Breast epithelium (tissue), 4 donors: Measurements from ENCODE around the gene HABP4. TPM values are rescaled to one million over a fixed set of nuclear protein-coding genes. Genes with fewer than 3 reads are reported as not detected.

Experiments used
- DNase-seq, 2 donors: peaks; one replicate each; pipeline ENCODE4 v3.0.0-alpha.2; 2019; ENCODE audit warnings: low spot score in 2 of 2
- H3K27ac ChIP-seq, 2 donors: fragments of 200-600 bp; sonication (generic) in 1 of 2; one replicate each; pipeline ENCODE4 v1.5.1; 2016 to 2019; ENCODE audit warnings: mild to moderate bottlenecking in 1 of 2
- H3K27me3 ChIP-seq, 2 donors: fragments of 200-600 bp; sonication (generic) in 1 of 2; one replicate each; pipeline versions ENCODE4 v1.5.1 to v1.6.0; 2017 to 2019; ENCODE audit warnings: control low read depth in 1 of 2, mild to moderate bottlenecking in 1 of 2
- H3K36me3 ChIP-seq: fragments of 200-600 bp; one replicate; pipeline ENCODE4 v1.5.1; 2019
- H3K4me1 ChIP-seq, 2 donors: fragments of 200-600 bp; sonication (generic); one replicate each; pipeline ENCODE4 v1.5.1; 2016 to 2019; ENCODE audit warnings: control low read depth in 1 of 2
- H3K4me3 ChIP-seq, 3 donors: fragments of 200-600 bp; sonication (generic); 1 replicate in 2 of 3; 2 replicates in 1 of 3; pipeline ENCODE4 v1.5.1; 2016 to 2019; ENCODE audit warnings: mild to moderate bottlenecking in 3 of 3, moderate library complexity in 2 of 3
- H3K9me3 ChIP-seq, 2 donors: fragments of 200-600 bp; sonication (generic) in 1 of 2; one replicate each; pipeline ENCODE4 v1.5.1; 2016 to 2019; ENCODE audit warnings: control low read depth in 1 of 2
- CTCF ChIP-seq, 3 donors: fragments of 450-650 bp; IDR thresholded peaks; one replicate each; pipeline ENCODE4 v1.5.1; 2016 to 2017; ENCODE audit warnings: antibody characterized with exemption in 3 of 3, mild to moderate bottlenecking in 3 of 3, moderate library complexity in 3 of 3
- POLR2A ChIP-seq: fragments of 450-650 bp; IDR thresholded peaks from one replicate; pipeline ENCODE4 v1.6.1; 2016; ENCODE audit warnings: antibody characterized with exemption, mild to moderate bottlenecking, moderate library complexity
- POLR2AphosphoS5 ChIP-seq, 3 donors: sonication (generic); formaldehyde crosslinking; IDR thresholded peaks; one replicate each; pipeline ENCODE4 v1.6.1; 2017; ENCODE audit warnings: antibody characterized with exemption in 3 of 3
- intact Hi-C: fragments of 100-400 bp; cut with DNase I; formaldehyde crosslinking; loops from one replicate; pipeline ENCODE4 v1.15.1; 2023; ENCODE audit warnings: low total_unique reads
- total RNA-seq, 3 donors: library from RNA; depleted of rRNA; stranded (reverse); fragments of >200 nt; gene quantifications; one replicate each; pipeline ENCODE4 v1.1.0, GENCODE V29; 2016

Gene HABP4
- total RNA-seq, 3 donors from 2014 or later, result 9.7 to 26.6 (median 22.3) TPM

GRCh38 chr9:96461336-96461735 is 11.4 kb downstream of the HABP4 start:
- Histone ChIP-seq H3K36me3 (no peaks in the 10 kb centered on the region), H3K27me3 (no peaks in the 10 kb centered on the region), H3K9me3 (no peaks in the 10 kb centered on the region), H3K4me1 (no peaks in the 10 kb centered on the region), H3K4me3 (no peak overlapping the region), H3K27ac (no peak overlapping the region)
- no peak for TF ChIP-seq CTCF (IDR thresholded peaks at IDR 0.05)
- no peak for TF ChIP-seq POLR2AphosphoS5 (IDR thresholded peaks at IDR 0.05)
- no peak for TF ChIP-seq POLR2A
- no peak for DNase-seq
- intact Hi-C loops, result no loop called here

GRCh38 chr9:96462541-96462940 is 12.6 kb downstream of the HABP4 start:
- no peak overlapping the region for H3K4me3 ChIP-seq
- no peak for TF ChIP-seq CTCF (IDR thresholded peaks at IDR 0.05)
- TF ChIP-seq POLR2AphosphoS5 (IDR thresholded peaks at IDR 0.05), result no peak
- no peak for TF ChIP-seq POLR2A
- no peaks in the 10 kb centered on the region for H3K36me3 ChIP-seq
- H3K27ac ChIP-seq, result no peak overlapping the region
- H3K27me3 ChIP-seq, result no peaks in the 10 kb centered on the region
- no peaks in the 10 kb centered on the region for H3K4me1 ChIP-seq
- no peak for DNase-seq
- intact Hi-C loops, result no loop called here
- H3K9me3 ChIP-seq, result no peaks in the 10 kb centered on the region

- H3K27ac ChIP-seq, result no peak overlapping the region
These were observed 14.5 kb downstream of the HABP4 start for GRCh38 chr9:96464426-96464825.

GRCh38 chr9:96467784-96468183 is 17.8 kb downstream of the HABP4 start:
- Histone ChIP-seq H3K27me3 (no peaks in the 10 kb centered on the region), H3K9me3 (no peaks in the 10 kb centered on the region), H3K36me3 (no peaks in the 10 kb centered on the region), H3K27ac (no peak overlapping the region), H3K4me1 (no peaks in the 10 kb centered on the region), H3K4me3 (no peak overlapping the region)
- TF ChIP-seq CTCF (IDR thresholded peaks at IDR 0.05) (no peak), POLR2A (no peak), POLR2AphosphoS5 (IDR thresholded peaks at IDR 0.05) (no peak)
- intact Hi-C loops, result no loop called here
- no peak for DNase-seq

More at GRCh38 chr9:96464426-96464825, 14.5 kb downstream of the HABP4 start:
- H3K9me3 ChIP-seq, result no peaks in the 10 kb centered on the region
- H3K4me3 ChIP-seq, result no peak overlapping the region
- H3K27me3 ChIP-seq, result no peaks in the 10 kb centered on the region
- no peak for DNase-seq
- no peak for TF ChIP-seq POLR2AphosphoS5 (IDR thresholded peaks at IDR 0.05)
- no peak for TF ChIP-seq CTCF (IDR thresholded peaks at IDR 0.05)
- no peak for TF ChIP-seq POLR2A
- intact Hi-C loops, result no loop called here
- H3K36me3 ChIP-seq, result no peaks in the 10 kb centered on the region
- H3K4me1 ChIP-seq, result no peaks in the 10 kb centered on the region

- no peak for DNase-seq
- no peaks in the 10 kb centered on the region for H3K4me1 ChIP-seq
- no peak overlapping the region for H3K27ac ChIP-seq
- no peak for TF ChIP-seq POLR2AphosphoS5 (IDR thresholded peaks at IDR 0.05)
- TF ChIP-seq CTCF (IDR thresholded peaks at IDR 0.05), result no peak
- TF ChIP-seq POLR2A, result no peak
- intact Hi-C loops, result no loop called here
- H3K27me3 ChIP-seq, result no peaks in the 10 kb centered on the region
- H3K9me3 ChIP-seq, result no peaks in the 10 kb centered on the region
- H3K36me3 ChIP-seq, result no peaks in the 10 kb centered on the region
- H3K4me3 ChIP-seq, result no peak overlapping the region
These were observed 26.0 kb downstream of the HABP4 start for GRCh38 chr9:96476013-96476412.
